GM19240 (cell line): Measurements from ENCODE around the gene CDH26.

Experiments
- DNase-seq: peaks from one replicate; pipeline ENCODE4 v3.0.0; 2011; ENCODE audit warnings: low spot score; ENCODE audit not compliant: insufficient read length

CDH26 gene

DNA sequence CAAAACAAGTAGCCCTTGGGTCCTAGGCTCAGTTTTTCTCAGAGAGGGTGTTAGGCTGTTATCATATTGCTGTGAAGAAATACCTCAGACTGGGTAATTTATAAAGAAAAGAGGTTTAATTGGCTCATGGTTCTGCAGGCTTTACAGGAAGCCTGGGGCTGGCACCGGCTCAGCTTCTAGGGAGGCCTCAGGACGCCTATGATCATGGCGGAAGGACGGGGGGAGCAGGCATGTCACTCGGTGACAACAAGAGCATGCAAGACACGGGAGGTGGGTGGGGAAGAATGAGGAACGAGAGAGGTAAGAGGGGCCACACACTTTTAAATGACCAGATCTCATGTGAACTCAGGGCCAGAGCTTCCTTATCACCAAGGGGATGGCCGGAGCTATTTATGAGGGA lies 26.9 kb downstream of the CDH26 start:
- no peak for DNase-seq

DNA sequence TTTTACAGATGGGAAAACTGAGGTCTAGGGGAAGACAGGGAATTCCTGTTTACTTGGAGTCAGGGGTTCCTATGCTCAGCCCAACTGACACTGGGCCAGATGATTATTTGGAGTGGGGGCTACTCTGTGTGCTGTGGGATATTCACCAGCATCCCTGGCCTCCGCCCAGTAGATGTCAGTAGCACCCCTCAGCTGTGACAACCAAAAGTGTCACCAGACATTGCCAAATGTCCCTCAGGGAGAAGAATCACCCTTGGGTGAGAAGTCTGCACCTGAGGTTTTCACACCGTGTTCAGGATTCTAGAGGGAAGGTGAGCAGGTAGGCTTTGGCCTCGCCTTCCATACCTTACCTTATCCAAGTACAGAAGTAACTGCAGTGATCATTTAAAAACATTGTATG lies 27.6 kb downstream of the CDH26 start:
- no peak for DNase-seq

- DNase-seq = no peak
These were observed 28.9 kb downstream of the CDH26 start for GRCh38 chr20:59987135-59987534.

- DNase-seq = no peak
These were observed 29.9 kb downstream of the CDH26 start for GRCh38 chr20:59988141-59988540.

- no peak for DNase-seq
These were observed 34.4 kb downstream of the CDH26 start for GRCh38 chr20:59992526-59993084.

GRCh38 chr20:59993736-59994430 lies 35.7 kb downstream of the CDH26 start:
- DNase-seq = no peak

DNA sequence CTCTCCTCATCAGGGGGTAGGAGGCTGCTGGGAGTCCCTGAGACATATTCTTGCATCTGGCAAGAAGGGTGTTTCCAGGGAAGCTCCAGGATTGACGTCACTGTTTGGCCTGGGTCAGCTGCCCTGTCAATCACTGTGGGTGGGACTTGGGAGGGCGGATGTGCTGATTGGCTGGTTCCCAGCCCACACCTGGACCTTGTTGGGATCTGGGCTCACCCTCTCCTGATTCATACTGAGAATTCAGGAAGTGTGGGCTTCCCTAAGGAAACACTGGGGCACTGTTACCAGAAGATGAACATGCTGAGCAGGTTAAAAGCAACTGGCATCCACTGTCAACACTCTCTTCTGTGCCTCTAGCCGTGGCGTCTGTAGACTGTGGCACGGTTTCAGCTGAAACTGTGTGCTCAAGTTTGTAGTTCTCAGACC lies 36.5 kb downstream of the CDH26 start:
- DNase-seq = no peak

DNA sequence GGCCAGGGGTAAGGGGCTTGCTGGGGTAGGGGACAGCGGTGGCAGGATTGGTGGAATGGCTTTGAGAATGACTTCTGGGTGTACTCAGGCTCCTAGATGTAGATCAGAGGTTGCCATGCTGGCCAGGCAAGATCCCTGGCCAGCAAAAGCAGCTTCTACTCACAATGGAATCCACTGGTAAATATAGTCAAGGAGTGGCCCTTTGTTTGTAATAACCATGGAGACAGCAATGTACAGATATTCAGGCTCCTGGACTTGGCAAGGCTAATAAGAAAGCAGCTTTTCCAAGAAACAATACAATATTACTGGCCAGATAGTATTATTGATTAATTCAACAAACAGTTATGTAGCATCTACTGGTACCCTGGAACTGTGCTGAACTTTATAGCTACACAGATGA lies 37.9 kb downstream of the CDH26 start:
- DNase-seq = no peak

DNA sequence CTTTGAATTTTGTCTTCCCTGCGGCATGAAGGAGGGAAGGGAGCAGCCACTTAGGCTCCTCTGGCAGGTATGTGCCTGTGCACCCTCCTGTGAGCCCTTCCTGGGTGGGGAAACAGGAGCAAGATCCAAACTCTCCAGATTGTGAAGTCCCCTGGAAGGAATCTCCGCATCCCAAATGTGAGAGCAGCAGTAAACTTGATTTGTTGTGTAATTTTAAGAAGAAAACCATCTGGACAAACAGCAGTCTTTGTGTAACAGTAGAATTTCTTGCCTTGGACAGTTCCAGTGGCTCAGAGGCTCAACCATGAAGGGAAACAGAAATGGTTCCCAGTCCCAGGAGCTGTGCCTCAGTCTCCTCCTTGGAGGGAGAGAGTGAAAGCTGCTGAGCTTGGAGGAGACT lies 39.7 kb downstream of the CDH26 start:
- no peak for DNase-seq

- no peak for DNase-seq
These were observed 41.3 kb downstream of the CDH26 start for GRCh38 chr20:59999502-59999901.

DNA sequence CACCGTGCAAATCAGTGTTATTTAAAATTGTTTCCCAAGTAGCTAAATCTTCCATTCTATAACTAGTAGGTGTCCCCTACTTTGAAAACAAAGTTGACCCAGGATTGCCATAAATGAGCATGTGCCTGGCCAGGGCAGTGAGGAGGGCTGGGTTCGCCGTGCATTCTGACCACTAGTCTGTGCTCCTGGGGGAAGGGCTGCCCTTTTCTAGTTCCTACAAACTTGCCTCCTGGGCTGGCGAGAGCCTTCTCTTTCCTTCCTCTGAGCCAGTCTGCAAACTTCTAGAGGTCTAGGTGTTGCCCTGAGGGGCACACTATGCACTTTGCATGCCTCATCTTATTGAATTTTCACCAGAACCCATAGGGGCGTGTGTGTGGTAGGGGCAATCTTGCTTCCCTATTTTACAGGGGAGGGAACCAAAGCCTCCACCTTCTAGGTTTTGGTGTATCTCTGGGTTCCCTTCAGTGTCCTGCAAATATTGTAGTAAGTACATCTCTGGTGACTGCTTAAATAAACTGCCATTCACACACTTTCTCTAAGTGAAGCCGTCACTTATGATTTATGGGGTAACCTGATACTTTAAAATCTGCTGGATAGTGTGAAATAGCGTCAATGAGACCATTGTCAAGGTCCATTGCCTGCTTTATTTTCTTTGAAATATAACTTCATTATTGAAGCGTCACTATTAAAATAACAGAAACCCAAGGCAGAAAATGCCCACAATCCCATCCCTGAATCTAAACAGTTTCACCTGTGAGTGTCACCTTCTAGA lies 42.2 kb downstream of the CDH26 start:
- DNase-seq = no peak

DNA sequence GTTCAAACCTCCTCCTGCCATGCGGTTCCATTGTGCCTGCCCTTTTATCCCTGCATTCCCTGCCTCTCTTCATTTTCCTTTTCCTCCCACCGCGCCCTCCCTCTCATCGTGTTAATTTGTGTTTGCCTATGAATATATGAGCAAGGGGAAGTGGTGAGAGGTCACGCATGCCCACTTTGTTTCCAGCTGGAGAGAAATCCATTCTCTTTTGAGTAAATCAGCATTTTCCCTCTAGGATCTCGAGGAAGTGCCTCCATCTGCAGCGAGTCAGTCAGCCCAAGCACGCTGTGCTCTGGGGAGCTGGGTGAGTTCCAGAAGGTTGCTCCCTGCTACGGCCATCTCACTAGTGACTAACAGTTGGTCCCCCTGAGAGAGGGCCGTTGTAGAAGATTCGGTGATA lies 42.9 kb downstream of the CDH26 start:
- DNase-seq = no peak

DNA sequence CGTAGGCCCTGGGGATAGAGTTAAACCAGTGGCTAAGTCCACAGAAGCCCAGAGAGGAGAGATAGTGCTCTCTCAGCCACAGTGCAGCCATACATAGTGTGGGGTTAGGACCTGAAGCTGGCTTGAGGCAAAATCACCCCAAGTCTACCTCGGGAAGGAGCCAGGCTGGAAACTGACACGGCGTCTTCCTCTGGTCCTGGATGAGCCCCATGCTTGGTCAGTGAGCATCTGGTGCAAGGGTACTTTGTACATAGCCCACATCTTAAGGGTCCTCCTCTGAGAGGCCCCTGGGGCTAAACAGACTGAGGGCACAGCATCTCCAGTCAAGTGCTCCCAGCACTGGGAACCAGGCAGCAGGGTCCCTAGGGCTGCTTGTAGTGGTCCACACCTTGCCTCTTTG lies 45.6 kb downstream of the CDH26 start:
- no peak for DNase-seq

DNA sequence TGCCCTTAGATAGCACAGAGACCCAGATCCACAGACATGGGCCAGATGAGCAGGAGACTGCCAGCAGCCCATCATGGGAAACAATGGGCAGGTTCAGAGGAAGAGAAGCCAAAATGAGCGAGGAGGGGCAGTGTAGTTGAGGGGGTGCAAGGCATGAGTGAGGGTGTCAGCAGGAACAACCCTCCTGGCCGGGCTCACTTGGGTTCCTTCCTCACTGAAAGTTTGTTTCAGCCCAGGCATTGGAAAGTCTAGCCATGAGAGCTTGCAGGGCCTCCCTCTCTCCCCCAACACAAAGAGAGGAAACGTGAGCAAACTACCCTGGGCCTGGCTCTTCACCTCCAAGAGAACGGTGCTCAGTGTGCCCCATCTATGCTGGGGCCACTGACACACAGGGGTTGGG lies 48.0 kb downstream of the CDH26 start:
- no peak for DNase-seq

- no peak for DNase-seq
These were observed 49.2 kb downstream of the CDH26 start for GRCh38 chr20:60007464-60007863.

GRCh38 chr20:60008130-60008808 lies 50.0 kb downstream of the CDH26 start:
- no peak for DNase-seq

DNA sequence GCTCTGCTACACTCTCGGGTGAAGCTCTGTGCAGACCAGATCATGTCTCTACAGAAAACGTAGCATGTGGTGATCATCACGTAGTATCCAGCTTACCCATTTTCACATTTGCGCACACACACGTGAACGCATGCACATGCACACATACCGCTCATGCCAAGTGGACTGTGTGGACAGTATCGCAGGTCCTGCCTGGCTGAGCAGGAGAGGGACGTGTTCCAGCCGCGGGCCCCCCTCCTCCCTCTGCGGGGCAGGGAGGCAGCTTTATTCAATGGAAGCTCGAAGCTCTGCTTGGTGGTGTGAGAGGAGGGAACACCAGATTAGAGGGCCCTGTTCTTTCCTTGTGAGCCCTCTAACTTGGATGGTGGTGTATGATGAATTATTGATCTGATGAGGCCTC lies 51.1 kb downstream of the CDH26 start:
- no peak for DNase-seq

DNA sequence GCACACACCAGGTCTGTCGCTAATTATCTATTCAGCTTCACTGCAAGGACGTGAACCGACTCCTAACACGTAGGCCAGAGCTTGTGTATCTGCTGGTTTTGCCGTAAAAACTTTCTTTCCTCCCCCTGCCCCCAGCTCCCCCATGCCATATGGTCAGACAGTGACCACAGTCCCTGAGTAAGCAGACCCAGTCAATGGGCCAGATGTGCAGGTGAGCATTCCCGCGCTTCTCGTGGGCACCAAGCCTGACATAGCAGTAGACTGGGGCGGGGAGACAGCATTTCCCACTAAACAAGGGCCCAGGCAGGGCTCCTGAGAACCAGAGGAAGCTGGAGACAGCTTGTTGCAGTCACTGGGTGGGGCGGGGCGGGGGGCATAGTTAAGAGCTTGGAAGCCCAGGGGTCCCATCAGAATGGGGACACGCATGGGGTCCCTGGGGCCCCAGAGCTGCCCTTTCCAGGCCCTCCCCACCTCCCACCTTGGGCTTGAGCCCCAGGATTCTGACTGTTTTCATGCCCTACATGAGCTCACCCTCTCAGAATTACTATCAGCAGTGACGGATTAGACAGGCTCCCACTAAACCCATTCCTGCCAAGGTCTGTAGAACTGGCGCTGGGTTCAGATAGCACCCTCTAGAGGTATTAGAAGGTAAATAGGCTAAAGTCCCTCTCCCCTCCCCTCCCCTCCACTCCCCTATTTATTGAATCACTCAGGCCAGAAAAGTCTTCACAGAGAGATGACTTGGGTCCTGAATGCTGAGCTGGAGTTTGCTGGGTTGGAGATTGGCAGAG lies 51.8 kb downstream of the CDH26 start:
- DNase-seq = no peak

DNA sequence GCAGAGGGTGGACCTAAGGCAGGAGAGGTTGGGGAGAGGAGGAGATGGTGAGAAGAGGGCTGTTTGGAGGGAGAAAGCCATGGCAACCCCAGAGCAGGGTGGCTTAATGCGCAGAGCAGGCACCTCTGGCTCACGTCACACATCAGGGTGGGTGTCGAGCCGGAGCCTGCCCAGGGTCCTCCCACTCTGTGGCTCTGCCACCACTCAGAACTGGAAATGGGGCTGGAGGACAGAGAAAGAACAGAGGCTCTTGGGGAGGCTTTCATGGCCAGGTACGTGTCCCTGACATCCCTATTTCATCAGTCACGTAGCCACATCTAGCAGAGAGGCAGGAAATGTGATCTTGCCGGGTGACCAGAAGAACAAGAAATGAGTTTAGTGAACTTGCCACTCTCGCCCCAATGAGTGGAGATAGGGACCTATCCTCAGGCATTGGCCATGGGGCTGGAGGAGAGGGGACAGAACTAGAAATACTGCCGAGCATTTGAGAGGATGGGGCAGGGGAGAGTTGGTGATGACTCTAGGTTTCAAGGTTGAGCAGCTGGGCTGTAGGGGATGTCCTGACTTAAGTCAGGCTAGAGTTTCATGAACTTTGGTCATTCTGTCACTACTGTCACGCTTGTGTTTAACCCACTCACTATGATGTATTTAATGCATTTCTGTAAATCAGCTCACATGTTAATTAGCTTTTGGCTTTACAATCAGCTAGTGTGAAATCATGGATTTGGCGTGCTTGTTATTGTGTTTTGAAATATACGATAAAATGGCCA lies 52.7 kb downstream of the CDH26 start:
- no peak for DNase-seq
